ENCODE data around the gene ARHGAP6. TPM values are rescaled to one million over a fixed set of nuclear protein-coding genes. Genes with fewer than 3 reads are reported as not detected.

Gene ARHGAP6
- total RNA-seq, 1 experiment from 2014 or later = not detected

GRCh38 chrX:11187001-11187400 lies 478.7 kb downstream of the ARHGAP6 start:
- ChIA-PET CTCF (interaction anchor here (0.6 to 0.7 kb wide), 3 partner anchors 8 to 996 kb away, joined by 3 to 4 read pairs (median 4); no protein-coding TSS in a partner anchor), POLR2A (no interaction called here)
- BruUV-seq (replicated peaks) = no TSS peak
- intact Hi-C loops (cut with micrococcal nuclease) = no loop called here
- no peak overlapping the region for H3K4me3 Mint-ChIP-seq (ENCODE audit: unreplicated experiment)
- H3K4me1 Mint-ChIP-seq (ENCODE audit: insufficient read depth, unreplicated experiment) = no peaks in the 10 kb centered on the region
- H3K27me3 Mint-ChIP-seq (ENCODE audit: insufficient read depth, unreplicated experiment) = peaks cover 17% of the 10 kb centered on the region
- H3K27ac Mint-ChIP-seq (ENCODE audit: low read depth, unreplicated experiment) = no peak overlapping the region
- no peaks in the 10 kb centered on the region for H3K36me3 Mint-ChIP-seq (ENCODE audit: insufficient read depth, unreplicated experiment)
- TF ChIP-seq CTCF (IDR thresholded peaks at IDR 0.05; ENCODE audit: unreplicated experiment) = no peak
- no peaks in the 10 kb centered on the region for H3K9me3 Mint-ChIP-seq (ENCODE audit: unreplicated experiment)
- DNase-seq (ENCODE audit: unreplicated experiment) = no peak

- no peaks in the 10 kb centered on the region for H3K4me1 Mint-ChIP-seq (ENCODE audit: insufficient read depth, unreplicated experiment)
- DNase-seq (ENCODE audit: unreplicated experiment) = no peak
- no peak overlapping the region for H3K27ac Mint-ChIP-seq (ENCODE audit: low read depth, unreplicated experiment)
- no peaks in the 10 kb centered on the region for H3K36me3 Mint-ChIP-seq (ENCODE audit: insufficient read depth, unreplicated experiment)
- intact Hi-C loops (cut with micrococcal nuclease) = no loop called here
- ChIA-PET POLR2A (interaction anchor here (0.8 kb wide), 1 partner anchor 10 kb away, joined by 5 read pairs; no protein-coding TSS in a partner anchor), CTCF (no interaction called here)
- no peak overlapping the region for H3K4me3 Mint-ChIP-seq (ENCODE audit: unreplicated experiment)
- no peak for TF ChIP-seq CTCF (IDR thresholded peaks at IDR 0.05; ENCODE audit: unreplicated experiment)
- no TSS peak for BruUV-seq (replicated peaks)
- no peaks in the 10 kb centered on the region for H3K9me3 Mint-ChIP-seq (ENCODE audit: unreplicated experiment)
- peaks cover 17% of the 10 kb centered on the region for H3K27me3 Mint-ChIP-seq (ENCODE audit: insufficient read depth, unreplicated experiment)
Observed at GRCh38 chrX:11185861-11186260, 479.9 kb downstream of the ARHGAP6 start.

GRCh38 chrX:11180571-11180970 lies 485.1 kb downstream of the ARHGAP6 start:
- Mint-ChIP-seq H3K4me1 (ENCODE audit: insufficient read depth, unreplicated experiment) (no peaks in the 10 kb centered on the region), H3K9me3 (ENCODE audit: unreplicated experiment) (no peaks in the 10 kb centered on the region), H3K4me3 (ENCODE audit: unreplicated experiment) (no peak overlapping the region), H3K27me3 (ENCODE audit: insufficient read depth, unreplicated experiment) (peaks cover 30% of the 10 kb centered on the region), H3K36me3 (ENCODE audit: insufficient read depth, unreplicated experiment) (no peaks in the 10 kb centered on the region), H3K27ac (ENCODE audit: low read depth, unreplicated experiment) (no peak overlapping the region)
- no TSS peak for BruUV-seq (replicated peaks)
- intact Hi-C loops (cut with micrococcal nuclease) = no loop called here
- DNase-seq (ENCODE audit: unreplicated experiment) = peak; percentile 11
- TF ChIP-seq CTCF (IDR thresholded peaks at IDR 0.05; ENCODE audit: unreplicated experiment) = no peak
- ChIA-PET CTCF (interaction anchor here (0.7 kb wide), 1 partner anchor 10 kb away, joined by 4 read pairs; no protein-coding TSS in a partner anchor), POLR2A (interaction anchor here (0.6 kb wide), 1 partner anchor 525 kb away, joined by 4 read pairs; no protein-coding TSS in a partner anchor)

GRCh38 chrX:11172415-11172814 lies 493.3 kb downstream of the ARHGAP6 start:
- Mint-ChIP-seq H3K9me3 (ENCODE audit: unreplicated experiment) (no peaks in the 10 kb centered on the region), H3K4me1 (ENCODE audit: insufficient read depth, unreplicated experiment) (no peaks in the 10 kb centered on the region), H3K36me3 (ENCODE audit: insufficient read depth, unreplicated experiment) (no peaks in the 10 kb centered on the region), H3K27me3 (ENCODE audit: insufficient read depth, unreplicated experiment) (peaks cover 61% of the 10 kb centered on the region), H3K27ac (ENCODE audit: low read depth, unreplicated experiment) (no peak overlapping the region), H3K4me3 (ENCODE audit: unreplicated experiment) (no peak overlapping the region)
- TF ChIP-seq CTCF (IDR thresholded peaks at IDR 0.05; ENCODE audit: unreplicated experiment) = no peak
- CTCF ChIA-PET = interaction anchor here (0.7 to 1.5 kb wide), 3 partner anchors 10 to 359 kb away, joined by 3 to 5 read pairs (median 4); no protein-coding TSS in a partner anchor
- intact Hi-C loops (cut with micrococcal nuclease) = no loop called here
- no peak for DNase-seq (ENCODE audit: unreplicated experiment)
- POLR2A ChIA-PET = no interaction called here
- BruUV-seq (replicated peaks) = no TSS peak

Measured in MCF 10A (cell line).